AG09309 (cell line): ENCODE data around the gene PRR14.
"Not testable (repeated sequence)": the region's sequence is repeated elsewhere in the genome, so short reads cannot be mapped to it uniquely, and the experiment has no call there.

ENCODE experiments used
- DNase-seq: peaks from one replicate; pipeline ENCODE4 v3.0.0-alpha.2; 2010; ENCODE audit warnings: low read depth
- H3K4me3 ChIP-seq: 2 replicates; pipeline ENCODE4 v1.5.1; 2011; ENCODE audit warnings: mild to moderate bottlenecking, low read depth, low read length, moderate library complexity; ENCODE audit not compliant: control insufficient read depth
- TF ChIP-seq, protein P1 (sequence below): IDR thresholded peaks from 2 replicates; pipeline ENCODE4 v1.5.1; 2011; ENCODE audit warnings: mild to moderate bottlenecking, low read depth, low read length, inconsistent platforms; ENCODE audit not compliant: insufficient read depth, control insufficient read depth; ENCODE audit errors: missing control alignments

The PRR14 gene

GRCh38 chr16:30633526-30633925 lies 17.2 kb upstream of the PRR14 start:
- TF ChIP-seq, protein P1, sequence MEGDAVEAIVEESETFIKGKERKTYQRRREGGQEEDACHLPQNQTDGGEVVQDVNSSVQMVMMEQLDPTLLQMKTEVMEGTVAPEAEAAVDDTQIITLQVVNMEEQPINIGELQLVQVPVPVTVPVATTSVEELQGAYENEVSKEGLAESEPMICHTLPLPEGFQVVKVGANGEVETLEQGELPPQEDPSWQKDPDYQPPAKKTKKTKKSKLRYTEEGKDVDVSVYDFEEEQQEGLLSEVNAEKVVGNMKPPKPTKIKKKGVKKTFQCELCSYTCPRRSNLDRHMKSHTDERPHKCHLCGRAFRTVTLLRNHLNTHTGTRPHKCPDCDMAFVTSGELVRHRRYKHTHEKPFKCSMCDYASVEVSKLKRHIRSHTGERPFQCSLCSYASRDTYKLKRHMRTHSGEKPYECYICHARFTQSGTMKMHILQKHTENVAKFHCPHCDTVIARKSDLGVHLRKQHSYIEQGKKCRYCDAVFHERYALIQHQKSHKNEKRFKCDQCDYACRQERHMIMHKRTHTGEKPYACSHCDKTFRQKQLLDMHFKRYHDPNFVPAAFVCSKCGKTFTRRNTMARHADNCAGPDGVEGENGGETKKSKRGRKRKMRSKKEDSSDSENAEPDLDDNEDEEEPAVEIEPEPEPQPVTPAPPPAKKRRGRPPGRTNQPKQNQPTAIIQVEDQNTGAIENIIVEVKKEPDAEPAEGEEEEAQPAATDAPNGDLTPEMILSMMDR = no peak

GRCh38 chr16:30636599-30636998 lies 14.2 kb upstream of the PRR14 start:
- H3K4me3 ChIP-seq = no peak overlapping the region
- DNase-seq = no peak
- TF ChIP-seq, protein P1 = no peak

More at GRCh38 chr16:30633526-30633925, 17.2 kb upstream of the PRR14 start:
- DNase-seq = no peak
- peak overlapping the region; percentile 55 for H3K4me3 ChIP-seq

- H3K4me3 ChIP-seq, DNase-seq: not testable (repeated sequence)
Measured at GRCh38 chr16:30637139-30637538, 13.6 kb upstream of the PRR14 start.

- no peak for DNase-seq
- no peak overlapping the region for H3K4me3 ChIP-seq
- TF ChIP-seq, protein P1 = peak; percentile 70
Measured at GRCh38 chr16:30637944-30638343, 12.8 kb upstream of the PRR14 start.

GRCh38 chr16:30641378-30641982 lies 9.3 kb upstream of the PRR14 start:
- DNase-seq = no peak
- TF ChIP-seq, protein P1 = no peak
- no peak overlapping the region for H3K4me3 ChIP-seq

- no peak overlapping the region for H3K4me3 ChIP-seq
- no peak for DNase-seq
- TF ChIP-seq, protein P1 = no peak
Measured at GRCh38 chr16:30644334-30644830, 6.4 kb upstream of the PRR14 start.

DNA sequence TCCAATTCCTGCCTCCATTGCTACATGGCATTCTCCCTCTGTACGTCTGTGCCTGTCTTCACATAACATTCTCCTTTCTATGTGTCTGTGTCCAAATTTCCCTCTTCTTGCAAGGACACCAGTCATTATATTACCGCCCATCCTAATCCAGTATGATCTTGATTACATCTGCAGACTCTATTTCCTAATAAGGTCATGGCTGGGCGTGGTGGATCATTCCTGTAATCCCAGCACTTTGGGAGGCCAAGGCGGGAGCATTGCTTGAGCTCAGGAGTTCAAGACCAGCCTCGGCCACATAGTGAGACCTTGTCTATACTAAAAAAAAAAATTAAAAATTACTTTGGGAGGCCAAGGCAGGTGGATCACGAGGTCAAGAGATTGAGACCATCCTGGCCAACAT lies 5.0 kb upstream of the PRR14 start:
- no peak overlapping the region for H3K4me3 ChIP-seq
- no peak for DNase-seq
- TF ChIP-seq, protein P1 = no peak
